Muscle of leg (tissue), 11 donors: ENCODE data around the gene ALDH3A1. TPM values are rescaled to one million over a fixed set of nuclear protein-coding genes. Genes with fewer than 3 reads are reported as not detected.

Source experiments
- DNase-seq: peaks from one replicate; pipeline ENCODE4 v3.0.0; 2013
- H3K27ac ChIP-seq: one replicate; pipeline ENCODE4 v1.5.1; 2013; ENCODE audit warnings: mild to moderate bottlenecking, low read length, control low read depth
- H3K27me3 ChIP-seq: one replicate; pipeline ENCODE4 v1.6.1; 2013; ENCODE audit warnings: low read length; ENCODE audit not compliant: control insufficient read depth, insufficient read depth
- H3K36me3 ChIP-seq: one replicate; pipeline ENCODE4 v1.6.1; 2013; ENCODE audit warnings: low read length; ENCODE audit not compliant: control insufficient read depth, insufficient read depth
- H3K4me1 ChIP-seq: one replicate; pipeline ENCODE4 v1.6.1; 2013; ENCODE audit warnings: low read length; ENCODE audit not compliant: control insufficient read depth, insufficient read depth
- H3K4me3 ChIP-seq: one replicate; pipeline ENCODE4 v1.5.1; 2013; ENCODE audit warnings: low read length, control low read depth
- H3K9me3 ChIP-seq: replicated peaks from 2 replicates; pipeline ENCODE4 v1.6.1; 2013; ENCODE audit warnings: low read depth, low read length; ENCODE audit not compliant: control insufficient read depth
- WGBS: methylation state at CpG from one replicate; pipeline ENCODE4 v1.1.5; 2013; ENCODE audit warnings: missing lambda C conversion rate; ENCODE audit not compliant: insufficient coverage; 5-methylcytosine and 5-hydroxymethylcytosine counted together
- polyA plus RNA-seq, 8 donors: library from polyadenylated mRNA; unstranded; fragments of 120-200 nt; gene quantifications; one replicate each; pipeline versions ENCODE4 v1.2.1 to v1.2.3, GENCODE V29; 2013; ENCODE audit warnings: inconsistent platforms in 1 of 8, low replicate concordance in 1 of 8; ENCODE audit not compliant: insufficient read length in 8 of 8, insufficient read depth in 1 of 8
- total RNA-seq: library from RNA; stranded (reverse); fragments of 120-200 nt; gene quantifications from one replicate; pipeline ENCODE4 v1.2.4, GENCODE V29; 2013

The ALDH3A1 gene
- total and polyA plus RNA-seq, 9 donors: 0.18 to 0.57 (median 0.29) TPM

DNA sequence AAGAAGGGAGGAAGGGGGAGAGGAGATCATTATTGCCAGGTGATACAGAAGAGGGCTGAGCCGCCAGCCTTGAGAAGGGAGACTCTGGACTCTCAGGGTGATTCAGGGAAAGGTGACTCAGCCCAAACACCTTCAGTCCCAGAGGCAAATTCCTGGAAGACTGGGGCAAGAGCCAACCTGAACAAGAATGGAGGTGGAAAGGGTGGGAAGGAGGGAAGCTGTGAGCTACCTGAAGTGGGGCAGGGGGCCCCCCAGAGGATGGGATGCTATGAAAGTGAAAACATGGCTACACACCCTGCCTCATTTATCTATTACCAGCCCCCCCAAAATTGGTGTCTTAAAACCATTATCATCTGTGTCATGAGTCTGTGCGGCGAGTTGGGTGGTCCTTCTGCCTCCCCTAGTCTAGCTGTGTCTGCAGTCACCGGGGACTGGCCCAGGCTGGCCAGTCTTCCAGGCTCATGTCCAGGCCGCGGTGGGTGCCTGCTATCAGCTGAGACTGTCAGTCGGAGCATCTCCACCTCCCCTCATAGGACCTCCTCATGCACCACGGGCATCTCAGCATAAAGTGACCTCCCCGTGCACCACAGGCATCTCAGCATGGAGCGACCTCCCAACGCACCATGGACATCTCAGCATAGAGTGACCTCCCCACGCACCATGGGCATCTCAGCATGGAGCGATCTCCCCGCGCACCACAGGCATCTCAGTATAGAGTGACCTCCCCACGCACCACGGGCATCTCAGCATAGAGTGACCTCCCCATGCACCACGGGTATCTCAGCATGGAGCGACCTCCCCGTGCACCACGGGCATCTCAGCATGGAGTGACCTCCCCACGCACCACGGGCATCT is 28.5 kb downstream of the ALDH3A1 start:
- Histone ChIP-seq H3K4me3 (no peak overlapping the region), H3K36me3 (no peaks in the 10 kb centered on the region), H3K4me1 (peaks cover 52% of the 10 kb centered on the region), H3K27me3 (no peaks in the 10 kb centered on the region), H3K9me3 (no peaks in the 10 kb centered on the region), H3K27ac (no peak overlapping the region)
- no peak for DNase-seq
- 94% methylated on average over 21 of the region's 23 CpGs for WGBS

DNA sequence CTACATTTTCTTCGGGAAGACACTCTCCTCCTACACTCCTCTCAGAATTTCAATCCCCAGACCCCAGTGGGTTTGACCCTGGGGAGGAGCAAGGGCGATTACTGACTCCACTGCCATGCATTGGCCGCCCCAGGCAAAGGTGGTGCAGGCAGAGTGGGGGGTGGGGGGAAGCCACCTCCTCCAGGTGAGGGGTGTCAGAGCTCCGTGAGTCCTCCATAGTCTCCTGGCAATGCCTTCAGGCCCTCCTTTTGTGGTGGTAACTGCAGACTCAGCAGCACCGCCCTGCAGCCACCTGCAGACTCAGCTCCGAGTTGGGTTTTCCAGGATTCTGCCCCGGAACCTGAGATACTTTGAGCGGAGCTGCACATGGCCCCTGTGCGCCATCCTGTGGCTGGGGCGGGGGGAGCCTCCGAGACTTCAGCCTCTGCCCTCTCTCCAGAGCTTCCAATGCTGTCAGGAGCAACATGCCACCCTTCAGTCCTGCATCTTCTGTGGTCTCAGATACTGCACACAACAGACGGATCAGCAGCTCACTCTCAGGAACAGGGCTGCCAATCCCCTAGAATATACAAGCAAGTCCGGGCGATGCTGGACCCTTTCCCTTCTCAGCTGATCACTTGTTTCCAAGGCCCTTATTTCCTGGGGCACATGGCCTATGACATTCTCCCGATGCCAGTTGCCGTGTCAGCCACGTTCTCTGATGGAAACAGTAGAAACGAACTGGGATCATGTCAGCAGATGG is 29.3 kb downstream of the ALDH3A1 start:
- no peak for DNase-seq
- H3K27me3 ChIP-seq: no peaks in the 10 kb centered on the region
- H3K36me3 ChIP-seq: no peaks in the 10 kb centered on the region
- peaks cover 44% of the 10 kb centered on the region for H3K4me1 ChIP-seq
- no peak overlapping the region for H3K4me3 ChIP-seq
- no peaks in the 10 kb centered on the region for H3K9me3 ChIP-seq
- WGBS: 78% methylated on average over 16 of the region's 18 CpGs
- no peak overlapping the region for H3K27ac ChIP-seq

DNA sequence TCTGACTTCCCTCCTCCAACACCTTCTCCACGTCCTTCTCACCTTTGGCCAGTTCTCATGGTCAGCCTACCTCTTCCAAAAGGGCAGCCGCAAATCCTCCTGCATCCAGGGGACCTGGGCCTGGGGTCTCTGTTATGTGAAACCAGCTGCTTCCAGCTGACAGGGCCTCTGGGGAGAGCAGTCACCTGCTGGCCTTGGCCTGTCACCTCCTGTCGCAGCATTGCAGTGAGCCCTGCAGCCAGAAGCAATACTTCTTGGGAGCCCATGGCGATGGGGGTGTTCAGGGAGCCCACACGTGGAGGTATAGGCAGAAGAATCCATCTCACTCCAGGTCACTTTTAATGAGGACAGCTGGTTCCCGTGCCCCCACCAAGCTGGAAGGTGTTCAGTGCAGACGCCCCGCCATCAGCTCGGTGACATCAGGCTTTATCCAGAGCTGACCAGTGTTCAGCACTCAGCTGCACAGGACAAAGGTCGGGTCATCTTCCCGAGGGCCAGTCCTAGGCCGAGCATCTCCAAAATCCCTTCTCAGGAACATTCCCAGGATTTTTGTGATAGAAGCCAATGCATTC is 30.0 kb downstream of the ALDH3A1 start:
- peaks cover 43% of the 10 kb centered on the region for H3K4me1 ChIP-seq
- no peaks in the 10 kb centered on the region for H3K36me3 ChIP-seq
- H3K9me3 ChIP-seq: no peaks in the 10 kb centered on the region
- no peak for DNase-seq
- no peaks in the 10 kb centered on the region for H3K27me3 ChIP-seq
- 63% methylated on average over 12 of the region's 12 CpGs for WGBS
- H3K4me3 ChIP-seq: no peak overlapping the region
- no peak overlapping the region for H3K27ac ChIP-seq

DNA sequence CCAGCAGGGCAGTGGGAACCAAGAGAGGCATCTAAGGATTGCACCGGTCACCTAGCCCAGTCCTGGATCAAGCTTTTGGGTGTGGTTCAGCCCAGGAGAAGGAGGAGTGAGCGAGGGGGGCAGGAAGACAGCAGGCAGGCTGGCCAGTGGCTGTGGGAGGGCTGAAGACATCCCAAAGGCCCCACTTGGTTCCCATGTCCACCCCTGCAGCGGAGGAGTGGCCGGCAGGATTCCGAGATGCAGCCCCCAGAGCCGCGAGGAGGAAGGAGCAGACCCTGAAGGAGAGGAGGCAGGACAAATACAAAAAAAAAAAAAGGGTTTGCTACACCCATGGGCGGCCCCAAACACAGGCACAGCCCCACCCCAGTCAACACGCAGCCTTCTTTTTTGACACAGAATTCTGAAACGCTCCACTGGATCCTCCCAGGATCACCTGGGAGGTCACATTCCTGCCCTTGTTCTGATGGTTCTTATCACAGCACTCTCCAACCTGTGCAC is 30.6 kb downstream of the ALDH3A1 start:
- Histone ChIP-seq H3K27ac (no peak overlapping the region), H3K9me3 (no peaks in the 10 kb centered on the region), H3K27me3 (no peaks in the 10 kb centered on the region), H3K36me3 (no peaks in the 10 kb centered on the region), H3K4me3 (no peak overlapping the region), H3K4me1 (peaks cover 41% of the 10 kb centered on the region)
- 55% methylated on average over 7 of the region's 10 CpGs for WGBS
- DNase-seq: no peak

DNA sequence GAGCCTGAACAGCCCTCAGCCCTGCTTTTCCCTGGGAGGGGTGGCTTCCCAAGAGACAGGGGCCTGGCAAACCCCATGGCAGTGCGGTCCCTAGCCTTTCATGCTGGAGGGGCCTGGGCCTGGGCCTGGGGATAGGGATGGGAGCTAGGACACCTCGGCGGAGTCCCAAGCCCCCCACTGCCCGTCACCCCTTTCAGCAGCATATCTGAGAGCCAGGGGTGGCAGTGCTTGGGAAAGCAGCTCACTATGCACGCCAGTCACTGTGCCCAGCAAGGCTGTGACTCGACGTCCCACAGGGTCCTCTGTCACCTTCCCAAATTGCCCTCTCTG is 31.1 kb downstream of the ALDH3A1 start:
- Histone ChIP-seq H3K27ac (no peak overlapping the region), H3K4me1 (peaks cover 41% of the 10 kb centered on the region), H3K4me3 (no peak overlapping the region)

DNA sequence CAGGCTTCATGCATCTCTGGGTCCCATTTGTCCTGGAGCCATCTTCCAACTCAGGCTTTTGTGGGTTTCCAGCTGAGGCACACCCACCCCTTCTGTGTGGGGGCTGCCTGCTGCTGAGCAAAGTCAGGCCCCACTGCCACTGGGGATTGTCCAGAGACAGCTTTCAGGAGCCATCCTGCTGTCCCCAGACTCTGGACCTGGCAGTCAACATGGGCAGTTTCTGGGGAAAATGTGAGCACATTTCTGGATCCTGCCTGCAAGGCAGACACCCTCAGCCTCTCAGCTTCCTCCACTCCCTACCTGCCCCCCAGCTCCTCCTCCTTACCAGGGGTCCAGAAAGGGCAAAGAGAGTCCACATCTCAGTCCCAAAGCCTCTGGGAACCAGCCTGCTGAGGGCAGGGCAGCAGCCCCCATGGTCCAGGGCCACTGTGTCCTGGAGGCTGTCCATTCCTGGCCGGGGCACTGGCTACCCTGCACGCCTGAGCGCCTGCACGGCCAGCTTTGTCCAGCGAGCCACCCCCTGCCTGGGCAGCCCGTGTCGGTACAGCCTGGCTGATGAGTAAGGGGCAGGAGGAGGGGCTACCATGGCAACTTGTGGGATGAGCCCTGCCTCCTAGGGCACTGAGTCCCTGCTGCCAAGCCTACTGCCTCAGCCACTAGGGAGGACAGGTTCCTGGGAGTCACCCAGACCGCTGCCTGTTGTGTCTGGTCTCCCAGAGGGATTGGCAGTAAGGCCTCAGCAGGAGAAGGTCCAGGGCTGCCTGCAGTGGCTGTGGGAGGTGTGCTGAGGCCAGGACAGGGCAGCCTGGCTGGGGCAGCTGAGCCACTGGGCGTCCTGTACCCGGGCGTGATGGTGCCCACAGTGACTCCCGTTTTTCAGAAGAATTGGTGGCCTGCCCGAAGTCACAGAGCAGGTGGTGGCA is 31.7 kb downstream of the ALDH3A1 start, which contains the start of gene SLC47A2:
TSS of gene SLC47A2 (minus strand) at position 477 of the 923 bp plus-strand sequence. CDS start at position 448, 29 bp downstream.
- Histone ChIP-seq H3K27ac (no peak within 1 kb of the TSS), H3K4me1 (peaks cover 40% of the 10 kb centered on the region), H3K4me3 (no peak within 1 kb of the TSS), H3K36me3 (no peaks in the 10 kb centered on the region), H3K9me3 (no peaks in the 10 kb centered on the region), H3K27me3 (no peaks in the 10 kb centered on the region)
- 61% methylated on average over 12 of the region's 13 CpGs for WGBS
- no peak for DNase-seq

More for the DNA sequence above, 31.1 kb downstream of the ALDH3A1 start:
- Histone ChIP-seq H3K9me3 (no peaks in the 10 kb centered on the region), H3K36me3 (no peaks in the 10 kb centered on the region), H3K27me3 (no peaks in the 10 kb centered on the region)
- WGBS: 94% methylated on average over 6 of the region's 7 CpGs
- no peak for DNase-seq

DNA sequence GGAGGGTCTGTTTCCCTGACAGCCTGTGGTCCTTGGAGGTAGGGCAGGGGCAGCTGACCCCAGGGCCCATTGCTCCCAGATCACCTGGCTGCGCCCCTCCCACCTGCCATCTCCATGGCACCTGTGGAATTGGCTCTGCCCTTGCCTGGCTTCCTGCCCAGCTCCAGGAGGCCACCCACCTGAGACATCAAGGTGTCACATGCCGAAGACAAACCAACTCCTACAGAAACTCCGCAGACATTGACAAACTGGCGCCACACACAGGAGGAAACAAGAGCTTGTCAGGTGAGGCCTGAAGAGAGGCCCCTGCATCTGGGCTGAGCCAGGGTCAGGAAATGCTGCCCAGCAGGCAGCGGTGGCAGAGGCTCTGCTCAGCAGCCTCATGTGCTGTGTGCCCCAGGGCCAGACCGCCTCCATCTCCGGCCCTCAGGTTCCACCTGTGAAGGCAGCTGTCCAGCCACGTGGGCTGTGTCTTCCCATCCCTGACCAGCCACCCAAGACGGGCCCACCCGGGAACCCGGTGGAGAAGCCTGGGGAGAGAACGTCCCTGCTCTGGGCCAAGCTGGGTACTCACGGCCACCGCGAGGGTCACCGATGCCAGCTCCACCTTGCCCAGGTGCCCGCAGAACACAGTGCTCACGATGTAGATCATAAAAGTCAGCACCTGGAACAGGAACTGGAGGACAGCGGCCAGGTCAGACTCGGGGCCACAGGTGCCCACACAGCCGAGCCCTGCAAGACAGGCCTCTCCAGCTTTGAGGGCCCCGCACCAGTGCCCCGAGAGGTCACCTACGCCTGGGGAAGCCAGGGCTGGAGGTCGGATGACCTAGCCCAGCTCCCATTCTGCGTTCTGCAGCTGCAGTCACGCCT is 33.3 kb downstream of the ALDH3A1 start:
- no peaks in the 10 kb centered on the region for H3K9me3 ChIP-seq
- DNase-seq: no peak
- no peaks in the 10 kb centered on the region for H3K36me3 ChIP-seq
- peaks cover 24% of the 10 kb centered on the region for H3K4me1 ChIP-seq
- no peak overlapping the region for H3K27ac ChIP-seq
- no peaks in the 10 kb centered on the region for H3K27me3 ChIP-seq
- 86% methylated on average over 25 of the region's 27 CpGs for WGBS
- no peak overlapping the region for H3K4me3 ChIP-seq

DNA sequence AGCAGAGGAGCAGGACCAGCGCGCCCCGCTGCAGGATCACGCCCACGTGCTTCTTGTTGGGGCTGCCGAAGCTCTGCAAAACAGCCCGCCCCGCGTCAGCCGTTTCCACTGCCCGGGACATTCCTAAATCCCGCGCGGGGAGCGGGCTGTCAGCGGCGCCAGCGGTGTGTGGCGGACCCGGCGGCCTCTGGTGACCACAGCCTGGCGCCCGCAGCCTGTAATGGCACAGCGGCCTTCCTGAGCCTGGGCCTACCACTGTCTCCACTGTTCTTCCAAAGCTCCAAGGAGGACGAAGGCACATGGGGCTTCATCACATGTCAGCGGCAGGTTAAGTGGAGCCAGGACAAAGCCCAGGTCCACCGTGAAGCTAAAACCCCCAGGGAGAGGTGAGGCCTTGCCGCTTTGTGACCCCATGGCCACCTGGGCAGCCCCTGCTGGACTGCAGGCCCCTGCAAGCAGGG is 34.2 kb downstream of the ALDH3A1 start:
- no peaks in the 10 kb centered on the region for H3K36me3 ChIP-seq
- H3K9me3 ChIP-seq: no peaks in the 10 kb centered on the region
- WGBS: 91% methylated on average over 28 of the region's 28 CpGs
- no peak overlapping the region for H3K4me3 ChIP-seq
- peaks cover 22% of the 10 kb centered on the region for H3K4me1 ChIP-seq
- no peak for DNase-seq
- no peak overlapping the region for H3K27ac ChIP-seq
- H3K27me3 ChIP-seq: no peaks in the 10 kb centered on the region

DNA sequence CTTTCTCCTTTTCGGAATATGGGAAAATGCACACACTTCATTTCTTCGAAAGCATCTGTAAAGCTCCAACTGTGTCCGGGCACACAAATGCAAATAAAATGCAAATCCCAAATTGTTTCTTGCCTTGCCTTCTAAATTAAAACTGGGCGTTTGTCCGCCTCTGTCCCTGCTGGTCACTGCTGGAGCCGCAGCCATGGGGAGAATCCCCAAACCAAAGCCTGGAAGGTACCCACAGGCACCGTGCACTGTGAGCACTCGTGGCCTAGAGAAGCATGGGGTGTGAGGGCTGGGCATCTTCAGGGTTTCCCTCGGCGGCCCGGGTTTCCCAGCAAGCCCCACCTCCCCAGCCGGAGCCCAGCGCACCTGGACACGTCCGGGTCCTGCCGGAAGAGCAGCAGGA is 34.6 kb downstream of the ALDH3A1 start:
- DNase-seq: no peak
- no peaks in the 10 kb centered on the region for H3K36me3 ChIP-seq
- peaks cover 22% of the 10 kb centered on the region for H3K4me1 ChIP-seq
- H3K27me3 ChIP-seq: no peaks in the 10 kb centered on the region
- no peaks in the 10 kb centered on the region for H3K9me3 ChIP-seq
- no peak overlapping the region for H3K27ac ChIP-seq
- no peak overlapping the region for H3K4me3 ChIP-seq
- WGBS: 82% methylated on average over 15 of the region's 16 CpGs
